HG03354 (cell line): ENCODE data around the gene ELFN2.
"Not testable (repeated sequence)": the region's sequence is repeated elsewhere in the genome, so short reads cannot be mapped to it uniquely, and the experiment has no call there.

ENCODE experiments used
- ATAC-seq: cut with Tn5 transposase; IDR thresholded peaks from one replicate; pipeline ENCODE4 v1.9.1; 2021; ENCODE audit warnings: mild to moderate bottlenecking; ENCODE audit not compliant: unreplicated experiment, poor library complexity, severe bottlenecking

The ELFN2 gene, protein sequence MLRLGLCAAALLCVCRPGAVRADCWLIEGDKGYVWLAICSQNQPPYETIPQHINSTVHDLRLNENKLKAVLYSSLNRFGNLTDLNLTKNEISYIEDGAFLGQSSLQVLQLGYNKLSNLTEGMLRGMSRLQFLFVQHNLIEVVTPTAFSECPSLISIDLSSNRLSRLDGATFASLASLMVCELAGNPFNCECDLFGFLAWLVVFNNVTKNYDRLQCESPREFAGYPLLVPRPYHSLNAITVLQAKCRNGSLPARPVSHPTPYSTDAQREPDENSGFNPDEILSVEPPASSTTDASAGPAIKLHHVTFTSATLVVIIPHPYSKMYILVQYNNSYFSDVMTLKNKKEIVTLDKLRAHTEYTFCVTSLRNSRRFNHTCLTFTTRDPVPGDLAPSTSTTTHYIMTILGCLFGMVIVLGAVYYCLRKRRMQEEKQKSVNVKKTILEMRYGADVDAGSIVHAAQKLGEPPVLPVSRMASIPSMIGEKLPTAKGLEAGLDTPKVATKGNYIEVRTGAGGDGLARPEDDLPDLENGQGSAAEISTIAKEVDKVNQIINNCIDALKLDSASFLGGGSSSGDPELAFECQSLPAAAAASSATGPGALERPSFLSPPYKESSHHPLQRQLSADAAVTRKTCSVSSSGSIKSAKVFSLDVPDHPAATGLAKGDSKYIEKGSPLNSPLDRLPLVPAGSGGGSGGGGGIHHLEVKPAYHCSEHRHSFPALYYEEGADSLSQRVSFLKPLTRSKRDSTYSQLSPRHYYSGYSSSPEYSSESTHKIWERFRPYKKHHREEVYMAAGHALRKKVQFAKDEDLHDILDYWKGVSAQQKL

DNA sequence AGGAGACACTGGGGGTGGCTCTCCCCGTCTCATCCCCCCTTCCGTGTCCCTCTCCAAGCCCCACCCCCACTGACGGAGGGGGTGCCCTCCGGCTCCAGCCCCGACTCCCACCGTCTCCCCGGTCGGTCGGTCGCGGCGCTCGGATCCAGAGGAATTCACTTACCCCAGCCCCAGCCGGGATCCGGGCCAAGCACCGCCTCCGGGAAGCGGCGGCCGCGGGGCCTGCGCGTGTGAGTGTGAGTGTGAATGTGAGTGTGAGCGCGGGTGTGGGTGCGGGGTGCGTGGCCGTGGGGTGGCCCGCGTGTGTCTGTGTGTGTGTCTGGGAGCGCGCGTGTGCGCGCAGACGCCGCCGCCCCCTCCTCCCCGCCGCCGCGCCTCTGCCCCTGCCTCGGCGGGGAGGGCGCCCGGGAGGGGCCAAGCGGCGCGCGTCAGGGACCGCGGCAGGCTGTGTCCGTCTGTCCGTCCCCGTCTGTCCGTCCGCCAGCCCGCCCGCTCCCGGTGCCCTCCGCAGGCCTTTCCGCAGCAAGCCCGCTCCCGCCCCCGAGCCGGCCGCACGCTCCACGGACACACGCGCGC, at the start of gene ELFN2:
Gene ELFN2, minus strand, starts transcription at position 345 of the 576 bp plus-strand sequence. CDS start 51,945 bp downstream, outside the sequence.
- ATAC-seq: no peak

DNA sequence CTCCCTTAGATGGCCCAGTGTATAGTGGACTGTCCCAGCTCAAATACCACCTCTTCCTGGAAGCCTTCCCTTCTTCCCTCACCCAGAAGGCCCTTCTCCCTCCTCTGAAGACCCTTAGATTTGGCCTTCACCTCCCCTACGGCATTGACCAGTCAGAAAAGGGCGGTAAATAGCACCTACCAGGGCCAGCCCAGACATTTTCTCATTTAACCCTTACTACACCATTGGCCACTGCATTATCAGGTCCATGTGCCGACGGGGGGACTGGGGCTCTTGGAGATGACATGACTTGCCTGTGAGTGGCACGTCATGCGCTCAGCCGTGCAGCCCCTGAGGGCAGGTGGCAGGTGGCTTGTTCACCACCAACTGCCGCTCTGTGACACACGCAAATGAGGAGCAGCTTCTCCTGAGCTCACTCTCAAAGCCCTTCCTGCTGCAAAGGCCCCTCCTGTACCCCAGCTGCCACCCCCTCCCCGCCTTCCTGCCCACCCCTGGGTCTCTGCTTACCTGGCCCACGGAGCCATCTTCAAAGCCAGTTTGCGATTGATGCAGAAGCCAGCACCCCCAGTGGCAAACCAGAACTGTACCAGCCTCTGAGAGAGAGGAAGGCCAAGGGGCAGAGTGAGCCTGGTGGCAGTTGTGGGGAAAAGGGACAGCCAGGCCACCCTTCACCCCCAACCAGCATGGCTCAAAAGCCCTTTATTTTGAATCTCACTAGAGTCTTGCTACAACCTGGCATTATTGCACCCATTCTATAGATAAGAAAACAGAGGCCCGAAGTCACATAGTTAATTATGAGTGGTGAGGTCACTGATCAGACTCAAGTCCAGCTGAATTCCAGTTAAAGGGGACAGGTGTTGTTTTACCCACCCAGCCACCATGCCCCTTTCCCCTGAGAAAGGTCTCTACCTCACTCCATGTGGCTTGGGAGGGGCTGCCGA, 49.4 kb upstream of the ELFN2 start:
- ATAC-seq: no peak

DNA sequence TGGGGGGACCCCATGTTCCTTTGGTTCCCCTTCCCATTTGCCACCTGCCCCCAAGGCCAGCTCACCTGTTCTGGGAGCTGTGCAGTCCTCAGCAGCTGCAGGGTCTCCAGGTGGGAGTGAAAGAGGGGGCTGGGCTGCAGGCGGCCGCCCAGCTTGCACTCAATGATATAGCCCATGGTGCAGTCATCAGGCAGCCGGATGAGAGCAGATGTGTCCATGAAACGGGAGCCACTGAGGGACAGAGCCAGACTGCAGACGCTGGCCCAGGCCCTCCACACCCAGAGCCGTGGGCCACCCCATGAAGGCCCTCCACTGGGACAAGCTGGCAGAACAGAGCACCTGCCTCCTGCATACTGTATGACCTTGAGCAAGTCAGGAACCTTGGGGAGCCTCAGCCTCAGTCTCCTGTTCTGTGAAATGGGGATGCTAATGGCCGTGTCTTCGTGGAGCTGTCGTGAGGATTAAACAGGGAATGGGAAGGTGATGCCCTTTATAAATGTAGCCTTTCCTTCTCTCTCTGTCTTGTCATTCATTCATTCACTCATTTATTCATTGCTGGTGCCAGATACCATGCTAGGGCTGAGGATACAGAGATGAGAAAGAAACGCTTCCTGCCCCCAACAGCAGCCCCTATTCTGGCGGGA, 47.3 kb upstream of the ELFN2 start:
- no peak for ATAC-seq

DNA sequence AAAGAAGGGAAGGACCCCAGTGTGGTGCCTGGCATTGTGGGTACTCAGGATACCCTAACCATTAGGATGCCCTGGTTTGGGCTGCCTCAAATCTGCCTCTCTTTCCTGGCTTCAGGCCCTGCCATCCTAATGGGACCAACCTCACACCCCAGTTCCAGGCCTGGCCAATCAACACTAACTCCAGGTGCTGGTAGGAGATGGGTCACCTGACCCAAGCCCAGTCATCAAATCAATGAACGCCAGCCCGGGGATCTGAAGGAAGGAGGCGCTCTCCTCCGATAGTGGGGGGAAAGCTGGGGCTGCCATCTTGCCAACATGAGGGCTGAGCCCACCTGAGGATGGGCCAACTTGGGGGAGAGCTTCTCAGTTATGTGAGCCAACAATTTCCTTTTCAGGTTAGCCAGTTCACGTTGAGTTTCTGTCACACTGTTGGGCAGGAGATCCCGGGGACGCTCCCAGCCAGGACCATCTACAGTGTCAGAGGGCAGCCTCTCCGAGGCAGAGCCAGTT, 46.2 kb upstream of the ELFN2 start:
- no peak for ATAC-seq

DNA sequence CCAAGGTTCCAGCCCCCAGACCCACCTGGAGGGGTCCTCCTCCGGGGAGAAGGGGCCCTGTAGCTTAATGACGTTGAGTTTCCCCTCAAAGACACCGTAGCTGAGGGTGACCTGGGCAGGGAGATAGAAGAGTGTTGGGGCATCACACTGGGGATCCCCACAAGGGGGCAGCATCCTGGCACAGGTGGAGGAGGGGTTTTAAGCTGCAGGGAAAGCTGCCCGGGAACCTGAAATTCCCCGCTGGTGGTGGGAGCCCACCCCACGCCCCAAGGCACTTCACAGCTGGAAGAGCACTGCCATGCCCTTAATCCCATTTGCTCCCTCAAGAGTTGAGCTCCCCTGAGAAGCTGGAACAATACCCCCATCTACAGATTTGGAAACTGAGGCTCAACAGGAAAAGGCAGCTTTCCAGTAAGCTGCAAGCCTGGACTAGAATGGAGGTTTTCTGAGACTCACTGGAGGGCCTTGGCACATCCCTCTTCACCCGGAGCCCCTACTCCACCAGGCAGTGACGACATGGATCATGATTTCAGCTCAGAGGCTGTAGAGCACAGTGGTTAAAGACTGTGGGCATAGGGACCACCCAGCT, 45.2 kb upstream of the ELFN2 start:
- no peak for ATAC-seq

DNA sequence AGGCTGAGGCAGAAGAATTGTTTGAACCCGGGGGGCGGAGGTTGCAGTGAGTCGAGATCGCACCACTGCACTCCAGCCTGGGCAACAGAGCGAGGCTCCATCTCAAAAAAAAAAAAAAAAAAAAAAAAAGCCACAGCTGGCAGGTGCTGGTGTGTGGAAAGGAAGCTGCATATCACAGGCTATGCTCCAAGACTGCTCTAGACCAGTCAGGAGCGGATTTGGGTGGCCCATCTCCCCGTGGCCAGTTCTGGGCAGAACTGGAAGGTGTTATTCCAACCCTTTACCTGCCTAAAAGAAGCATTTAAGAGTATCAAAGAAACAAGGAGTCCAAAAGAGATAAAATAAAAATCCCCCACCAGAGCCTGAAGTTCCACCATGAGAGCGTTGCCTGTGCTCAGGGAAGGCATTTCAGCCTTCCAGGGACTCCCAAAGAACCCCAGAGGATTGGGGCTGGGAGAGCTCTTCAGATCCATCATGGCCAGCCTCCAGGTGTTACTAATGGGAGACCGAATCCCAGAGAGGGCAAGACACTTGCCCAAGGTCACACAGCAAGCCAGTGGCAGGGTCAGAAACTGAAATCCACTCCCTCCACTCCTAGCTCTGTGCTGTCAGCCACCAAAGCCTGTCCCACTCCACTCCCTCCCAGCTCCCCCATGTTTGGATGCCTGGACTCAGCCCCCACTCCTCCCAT, 44.6 kb upstream of the ELFN2 start:
- ATAC-seq: no peak

DNA sequence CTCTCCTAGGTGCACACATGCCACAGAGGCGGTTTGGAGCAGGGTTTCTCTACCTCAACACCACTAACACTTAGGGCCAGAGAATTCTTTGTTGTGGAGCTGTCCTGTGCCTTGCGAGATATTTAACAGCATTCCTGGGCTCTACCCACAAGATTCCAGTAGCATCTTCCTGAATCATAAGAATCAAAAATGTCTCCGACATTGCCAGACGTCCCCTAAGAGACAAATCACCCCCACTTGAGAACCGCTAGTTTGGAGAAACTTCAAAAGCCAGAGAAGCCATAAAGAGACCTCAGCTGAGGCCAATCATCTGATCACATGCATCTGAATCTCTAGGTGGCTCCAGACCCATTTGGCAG, 42.8 kb upstream of the ELFN2 start:
- no peak for ATAC-seq

DNA sequence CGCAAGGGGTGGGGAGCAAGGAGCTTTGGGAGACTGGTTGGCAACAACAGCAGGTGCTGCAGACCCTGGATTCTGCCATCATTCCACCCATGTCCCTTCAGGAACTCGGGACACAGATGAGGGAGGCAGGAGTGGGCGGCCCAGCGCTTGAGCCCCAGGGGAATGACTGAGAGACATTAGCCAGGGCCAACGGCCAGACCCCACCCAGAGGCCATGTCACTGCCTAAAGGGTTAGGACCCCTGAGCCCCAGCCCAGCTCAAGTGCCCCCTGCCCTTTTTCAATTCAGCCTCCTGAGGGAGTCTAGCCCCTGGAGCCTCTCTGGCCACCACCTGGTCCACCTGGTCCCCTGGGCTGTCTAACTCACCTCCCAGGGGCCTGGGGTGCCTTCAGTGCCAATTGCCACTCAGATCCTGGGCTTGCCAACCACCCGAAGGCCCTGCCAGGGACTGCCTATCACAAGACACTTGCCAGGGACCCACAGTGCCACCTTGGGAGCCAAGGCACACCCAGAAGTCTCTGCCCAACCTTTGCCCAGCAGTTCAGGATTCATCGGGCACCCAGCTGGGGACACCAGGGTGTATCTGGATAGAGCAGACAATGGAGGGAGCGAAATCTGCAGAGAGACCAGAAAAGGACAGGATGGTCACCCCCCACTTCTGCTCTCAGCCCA, 42.3 kb upstream of the ELFN2 start:
- ATAC-seq: no peak

DNA sequence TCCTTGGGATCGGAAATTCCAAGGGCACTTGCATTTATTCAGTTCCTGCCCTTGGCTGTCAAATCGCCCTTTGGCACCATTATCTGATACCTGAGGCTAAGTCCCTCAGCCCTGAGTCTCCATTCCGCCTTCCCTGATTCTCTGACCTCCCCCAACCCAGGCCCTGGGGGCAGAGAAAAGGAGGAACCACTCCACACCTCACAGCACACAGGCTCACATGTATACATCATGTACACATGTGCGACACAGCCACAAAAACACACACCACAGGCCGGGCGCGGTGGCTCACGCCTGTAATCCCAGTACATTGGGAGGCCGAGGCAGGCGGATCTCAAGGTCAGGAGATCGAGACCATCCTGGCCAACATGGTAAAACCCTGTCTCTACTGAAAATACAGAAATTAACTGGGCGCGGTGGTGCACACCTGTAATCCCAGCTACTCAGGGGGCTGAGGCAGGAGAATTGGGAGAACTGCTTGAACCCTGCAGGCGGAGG, 41.0 kb upstream of the ELFN2 start:
- not testable (repeated sequence) for ATAC-seq

DNA sequence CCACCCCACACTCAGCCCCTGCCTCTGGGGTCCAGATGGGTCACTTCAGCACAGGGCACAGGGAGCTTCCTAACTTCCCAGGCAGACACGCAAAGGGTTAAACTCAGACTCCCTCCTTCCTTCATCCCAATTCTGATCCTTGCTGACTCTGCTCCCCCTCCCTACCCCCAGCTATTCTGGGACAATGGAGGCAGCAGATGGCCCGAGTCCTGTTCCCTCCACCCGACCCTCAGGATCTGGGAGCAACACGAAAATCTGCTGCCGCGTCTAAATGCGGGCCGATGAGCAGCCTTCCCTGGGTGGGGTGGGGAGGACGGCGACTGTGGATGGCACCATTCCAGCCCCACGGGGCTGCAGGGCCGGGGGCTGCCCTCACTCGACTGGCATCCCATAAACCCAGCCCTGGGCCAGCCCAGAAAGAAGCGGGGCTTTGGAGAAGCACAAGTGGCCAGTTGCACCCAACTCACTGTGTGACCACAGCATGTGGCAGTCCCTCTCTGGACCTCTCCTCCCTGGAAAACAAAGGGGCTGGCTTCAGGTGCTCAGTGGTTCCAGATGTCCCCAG, 40.2 kb upstream of the ELFN2 start:
- no peak for ATAC-seq

DNA sequence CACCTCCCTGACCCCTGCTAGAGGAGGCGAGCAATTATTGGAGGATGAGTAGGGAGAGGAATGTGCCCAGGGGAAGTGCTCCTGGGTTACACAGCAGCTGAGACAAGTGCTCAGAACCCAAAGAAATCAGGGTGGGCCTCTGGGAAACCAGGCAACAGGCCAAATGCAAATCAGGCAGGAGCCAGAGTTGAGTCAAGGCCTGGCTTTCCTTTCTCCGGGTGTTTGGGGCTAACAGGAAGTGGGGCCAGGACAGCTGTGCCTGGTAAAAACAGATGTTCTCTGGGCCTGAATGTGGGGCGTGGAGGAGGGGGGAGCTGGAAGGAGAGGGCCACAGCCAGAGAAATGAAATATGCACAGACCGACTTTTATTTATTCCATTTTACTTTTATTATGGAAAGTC, 36.9 kb upstream of the ELFN2 start:
- no peak for ATAC-seq

DNA sequence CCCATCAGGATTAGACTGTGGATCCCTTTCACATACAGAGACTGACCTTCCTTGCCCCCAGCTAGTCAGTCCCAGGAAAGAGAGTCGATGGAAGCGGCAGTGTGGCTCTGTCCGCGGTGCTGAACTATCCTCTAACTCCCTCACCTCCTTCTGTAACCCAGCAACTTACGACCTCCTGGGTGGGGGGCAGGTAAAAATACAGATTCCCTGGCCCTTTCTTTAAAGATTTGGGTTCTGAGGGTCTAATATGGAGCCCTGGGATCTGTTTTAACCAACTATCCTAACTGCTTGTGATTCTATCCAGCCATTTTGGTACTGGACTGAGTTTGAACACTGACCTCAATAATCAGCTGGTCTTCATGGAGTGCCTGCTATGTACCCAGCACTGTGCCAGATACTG, 35.7 kb upstream of the ELFN2 start:
- ATAC-seq: no peak

DNA sequence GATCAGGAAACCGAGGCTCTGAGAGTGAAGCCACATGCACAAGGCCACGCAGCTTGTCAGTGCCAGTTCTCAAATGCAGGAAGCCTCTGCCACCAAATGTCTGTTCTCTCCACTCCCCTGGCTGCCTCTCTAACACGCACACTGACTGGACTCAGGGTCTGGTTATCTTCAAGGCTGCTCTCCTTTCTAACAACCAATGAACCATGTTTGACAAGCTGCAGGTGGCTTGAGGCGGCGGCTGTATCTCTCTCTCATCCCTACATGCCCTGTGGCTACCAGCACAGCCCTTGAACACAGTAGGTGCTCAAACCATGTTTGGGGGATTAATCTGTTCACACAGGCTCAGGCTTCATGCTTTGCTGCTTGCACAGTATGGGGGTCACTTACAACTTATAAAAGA, 35.2 kb upstream of the ELFN2 start:
- no peak for ATAC-seq

DNA sequence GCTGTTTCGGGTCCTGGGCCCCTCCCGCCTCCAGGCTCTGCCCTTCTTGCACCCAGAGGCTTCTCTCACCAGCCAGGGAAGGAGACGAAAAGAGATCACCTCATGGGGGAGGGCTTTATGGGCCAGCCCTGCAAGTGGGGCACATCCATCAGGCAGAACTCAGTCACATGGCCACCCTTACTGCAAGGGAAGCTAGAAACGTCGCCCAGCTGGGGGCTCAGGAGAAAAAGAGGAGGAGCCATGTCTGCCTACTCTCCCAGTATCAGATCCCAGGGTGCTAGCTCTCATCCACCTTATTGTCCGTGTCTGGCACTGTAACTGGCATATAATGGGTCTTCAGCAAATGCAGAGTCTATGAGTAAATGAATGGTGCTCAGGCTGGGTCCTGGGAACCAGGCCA, 34.7 kb upstream of the ELFN2 start:
- no peak for ATAC-seq

DNA sequence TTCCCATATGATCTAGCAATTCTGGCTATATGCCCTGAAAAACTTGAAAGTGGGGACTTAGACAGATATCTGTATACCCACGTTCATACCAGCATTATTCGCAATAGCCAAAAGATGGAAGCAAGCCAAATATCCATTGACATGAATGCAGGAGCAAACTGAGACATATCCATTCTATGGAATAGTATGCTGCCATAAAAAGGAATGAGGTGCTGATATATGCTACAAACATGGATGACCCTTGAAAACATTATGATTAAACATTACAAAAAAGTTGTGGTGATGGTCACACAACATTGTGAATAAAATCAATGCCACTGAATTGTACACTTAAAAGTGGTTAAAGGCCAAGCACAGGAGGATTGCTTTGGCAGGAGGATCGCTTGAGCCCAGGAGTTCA, 33.4 kb upstream of the ELFN2 start:
- ATAC-seq: no peak

DNA sequence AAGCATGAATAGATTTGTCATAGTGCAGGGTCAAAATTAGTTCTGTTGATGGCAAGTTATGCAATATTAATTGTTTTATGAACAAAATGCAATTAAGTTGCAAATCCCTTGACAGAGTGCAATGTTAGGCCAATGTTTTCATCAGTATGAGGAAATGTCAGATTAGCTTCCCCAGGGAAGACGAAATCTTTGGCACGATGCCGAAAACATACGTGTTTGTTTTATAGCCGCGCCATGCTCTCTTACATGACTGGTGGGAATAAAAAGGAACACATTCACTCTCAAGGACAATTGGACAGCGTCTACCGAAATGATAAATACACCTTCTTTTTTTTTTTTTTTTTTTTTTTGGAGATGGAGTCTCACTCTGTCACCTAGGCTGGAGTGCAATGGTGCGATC, 31.9 kb upstream of the ELFN2 start:
- ATAC-seq: no peak
